IPS DF 6.9 (cell line): ENCODE measurements around the gene PCYT1A.

Source experiments
- DNase-seq: peaks from one replicate; pipeline ENCODE4 v3.0.0-alpha.2; 2013; ENCODE audit warnings: low read depth, low spot score
- H3K27ac ChIP-seq: one replicate; pipeline ENCODE4 v1.5.1; 2013; ENCODE audit warnings: low read length, control low read depth
- H3K27me3 ChIP-seq: 2 replicates; pipeline ENCODE4 v1.6.1; 2013; ENCODE audit warnings: mild to moderate bottlenecking, low read length; ENCODE audit not compliant: control insufficient read depth, insufficient read depth
- H3K36me3 ChIP-seq: 2 replicates; pipeline ENCODE4 v1.6.1; 2013; ENCODE audit warnings: low read length; ENCODE audit not compliant: control insufficient read depth, insufficient read depth
- H3K4me1 ChIP-seq: 2 replicates; pipeline ENCODE4 v1.6.1; 2013; ENCODE audit warnings: low read length; ENCODE audit not compliant: control insufficient read depth, insufficient read depth
- H3K4me3 ChIP-seq: 2 replicates; pipeline ENCODE4 v1.5.1; 2013; ENCODE audit warnings: mild to moderate bottlenecking, low read length
- H3K9me3 ChIP-seq: 2 replicates; pipeline ENCODE4 v1.6.1; 2013; ENCODE audit warnings: low read length, inconsistent platforms; ENCODE audit not compliant: control insufficient read depth, insufficient read depth
- WGBS: extraction: QIAGEN DNeasy Blood & Tissue Kit; methylation state at CpG from one replicate; pipeline ENCODE4 v1.1.7; 2013; ENCODE audit warnings: mixed read lengths, missing lambda C conversion rate; ENCODE audit not compliant: insufficient read length, insufficient coverage; 5-methylcytosine and 5-hydroxymethylcytosine counted together

PCYT1A gene

DNA sequence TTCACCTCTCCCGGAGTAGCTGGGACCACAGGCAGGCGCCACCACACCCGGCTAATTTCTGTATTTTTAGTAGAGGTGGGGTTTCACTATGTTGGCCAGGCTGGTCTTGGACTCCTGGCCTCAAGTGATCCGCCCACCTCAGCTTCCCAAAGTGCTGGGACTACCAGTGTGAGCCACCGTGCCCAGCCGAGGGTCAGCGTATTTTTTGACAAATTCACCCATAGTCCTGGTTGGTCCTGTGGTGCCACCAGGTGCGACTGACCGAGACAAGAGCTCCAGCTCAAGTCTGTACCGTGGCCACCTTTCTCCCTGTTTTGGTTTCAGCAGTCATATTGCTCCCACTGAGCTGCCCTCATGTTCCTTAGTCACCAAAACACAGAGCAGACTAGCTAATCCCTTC is 62.4 kb downstream of the PCYT1A start:
- H3K4me3 ChIP-seq, result no peak overlapping the region

DNA sequence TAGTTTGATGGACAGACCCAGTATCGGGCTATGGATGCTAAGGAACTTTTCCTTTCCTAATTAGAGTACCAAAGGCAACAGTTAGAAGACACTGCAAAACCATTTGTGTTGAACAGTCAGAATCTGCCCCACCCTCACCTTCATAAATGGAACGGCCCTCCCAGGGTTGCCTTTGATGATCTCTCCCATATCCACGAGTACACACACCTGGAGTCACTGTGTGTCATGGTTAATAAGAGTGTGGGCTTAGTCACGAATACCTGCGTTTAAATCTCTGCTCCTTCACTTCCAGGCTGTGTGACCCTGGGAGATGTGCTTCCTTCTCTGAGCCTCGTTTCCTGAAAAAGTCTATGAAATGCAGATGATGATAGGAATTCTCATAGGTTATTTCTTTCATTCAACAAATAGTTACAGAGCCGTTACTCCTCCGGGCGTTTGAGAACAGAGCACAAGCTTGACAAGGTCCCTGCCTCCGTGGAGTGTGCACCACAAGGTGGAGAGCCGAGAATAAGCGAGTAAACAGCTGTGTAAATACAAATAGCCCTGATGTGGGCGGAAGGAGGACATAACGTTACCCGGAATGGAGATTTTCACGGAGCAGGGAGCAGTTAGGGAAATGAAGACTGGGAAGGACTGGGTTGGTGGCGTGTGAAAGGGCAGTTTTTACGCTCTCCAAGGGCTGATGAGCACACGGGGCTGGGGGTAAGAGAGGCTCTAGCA is 64.5 kb downstream of the PCYT1A start:
- WGBS, result no CpG with 5 or more reads among the region's 19 CpGs

More for the DNA sequence above, 62.4 kb downstream of the PCYT1A start:
- no peaks in the 10 kb centered on the region for H3K9me3 ChIP-seq
- no peaks in the 10 kb centered on the region for H3K27me3 ChIP-seq
- no peaks in the 10 kb centered on the region; the same call in 1 of the 2 replicates for H3K4me1 ChIP-seq
- H3K27ac ChIP-seq, result no peak overlapping the region
- DNase-seq, result no peak
- no CpG with 5 or more reads among the region's 10 CpGs for WGBS
- no peaks in the 10 kb centered on the region for H3K36me3 ChIP-seq

DNA sequence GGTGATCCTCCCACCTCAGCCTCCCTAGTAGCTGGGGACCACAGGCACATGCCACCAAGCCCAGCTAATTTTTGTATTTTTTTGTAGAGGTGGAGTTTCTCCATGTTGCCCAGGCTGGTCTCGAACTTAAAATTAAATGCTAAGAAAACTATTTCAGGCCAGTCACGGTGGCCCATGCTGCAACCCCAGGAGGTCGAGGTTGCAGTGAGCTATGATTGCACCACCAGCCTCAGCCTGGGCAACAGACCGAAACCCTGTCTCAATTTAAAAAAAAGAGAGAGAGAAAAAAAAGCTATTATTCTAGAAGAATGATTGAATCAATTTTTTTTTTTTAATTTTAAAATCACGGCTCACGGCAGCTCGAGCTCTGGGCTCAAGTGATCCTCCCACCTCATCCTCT is 66.5 kb downstream of the PCYT1A start:
- Histone ChIP-seq H3K4me1 (peaks cover 3% of the 10 kb centered on the region), H3K27ac (no peak overlapping the region), H3K36me3 (no peaks in the 10 kb centered on the region), H3K27me3 (no peaks in the 10 kb centered on the region), H3K4me3 (no peak overlapping the region), H3K9me3 (no peaks in the 10 kb centered on the region)
- DNase-seq, result no peak
- WGBS, result no CpG with 5 or more reads among the region's 7 CpGs

More for the DNA sequence above, 64.5 kb downstream of the PCYT1A start:
- no peaks in the 10 kb centered on the region for H3K9me3 ChIP-seq
- no peak overlapping the region for H3K27ac ChIP-seq
- no peak overlapping the region for H3K4me3 ChIP-seq
- peaks cover 1% of the 10 kb centered on the region; the same call in 1 of the 2 replicates for H3K4me1 ChIP-seq
- H3K36me3 ChIP-seq, result no peaks in the 10 kb centered on the region
- H3K27me3 ChIP-seq, result no peaks in the 10 kb centered on the region
- DNase-seq, result no peak

DNA sequence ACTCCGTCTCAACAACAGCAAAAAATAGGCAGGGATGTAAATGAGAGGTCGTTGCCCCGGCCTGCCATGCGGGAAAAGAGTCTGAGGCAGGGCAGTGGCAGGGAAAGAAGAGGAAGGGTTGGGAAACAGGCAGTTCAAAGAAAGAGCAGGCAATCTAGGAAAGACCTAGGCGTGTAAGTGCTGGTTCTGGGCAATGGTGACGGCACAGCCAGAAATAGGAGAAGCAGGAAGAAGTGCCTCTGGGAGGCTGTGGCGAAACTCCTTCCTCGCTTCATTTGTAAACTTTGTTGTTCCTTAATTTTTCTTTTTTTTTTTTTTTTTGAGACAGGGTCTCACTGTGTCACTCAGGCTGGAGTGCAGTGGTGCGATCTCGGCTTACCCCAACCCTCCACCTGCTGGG is 66.9 kb downstream of the PCYT1A start:
- Histone ChIP-seq H3K4me3 (no peak overlapping the region), H3K4me1 (peaks cover 4% of the 10 kb centered on the region), H3K9me3 (no peaks in the 10 kb centered on the region), H3K27ac (no peak overlapping the region), H3K27me3 (no peaks in the 10 kb centered on the region), H3K36me3 (no peaks in the 10 kb centered on the region)
- WGBS, result no CpG with 5 or more reads among the region's 10 CpGs
- DNase-seq, result no peak

DNA sequence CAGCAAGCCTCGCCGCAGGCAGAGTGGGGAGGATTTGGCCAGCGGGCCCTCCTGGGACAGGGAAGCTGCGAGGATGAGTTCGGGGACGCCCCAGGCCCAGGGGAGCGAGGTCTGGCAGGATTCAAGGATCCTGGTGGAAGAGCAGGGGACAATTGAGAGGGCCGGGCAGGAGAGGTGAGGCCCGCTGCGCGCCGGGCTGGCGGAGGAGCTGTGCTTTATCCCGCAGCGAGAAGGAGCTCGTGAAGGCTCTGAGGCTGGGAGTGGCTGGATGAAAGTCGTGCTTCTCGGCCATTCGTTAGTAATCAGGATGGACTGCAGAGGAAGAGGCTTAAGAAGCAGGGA is 67.6 kb downstream of the PCYT1A start:
- peaks cover 4% of the 10 kb centered on the region for H3K4me1 ChIP-seq
- no peaks in the 10 kb centered on the region for H3K27me3 ChIP-seq
- H3K4me3 ChIP-seq, result no peak overlapping the region
- no CpG with 5 or more reads among the region's 19 CpGs for WGBS
- H3K27ac ChIP-seq, result no peak overlapping the region
- no peaks in the 10 kb centered on the region for H3K9me3 ChIP-seq
- no peak for DNase-seq
- no peaks in the 10 kb centered on the region for H3K36me3 ChIP-seq

DNA sequence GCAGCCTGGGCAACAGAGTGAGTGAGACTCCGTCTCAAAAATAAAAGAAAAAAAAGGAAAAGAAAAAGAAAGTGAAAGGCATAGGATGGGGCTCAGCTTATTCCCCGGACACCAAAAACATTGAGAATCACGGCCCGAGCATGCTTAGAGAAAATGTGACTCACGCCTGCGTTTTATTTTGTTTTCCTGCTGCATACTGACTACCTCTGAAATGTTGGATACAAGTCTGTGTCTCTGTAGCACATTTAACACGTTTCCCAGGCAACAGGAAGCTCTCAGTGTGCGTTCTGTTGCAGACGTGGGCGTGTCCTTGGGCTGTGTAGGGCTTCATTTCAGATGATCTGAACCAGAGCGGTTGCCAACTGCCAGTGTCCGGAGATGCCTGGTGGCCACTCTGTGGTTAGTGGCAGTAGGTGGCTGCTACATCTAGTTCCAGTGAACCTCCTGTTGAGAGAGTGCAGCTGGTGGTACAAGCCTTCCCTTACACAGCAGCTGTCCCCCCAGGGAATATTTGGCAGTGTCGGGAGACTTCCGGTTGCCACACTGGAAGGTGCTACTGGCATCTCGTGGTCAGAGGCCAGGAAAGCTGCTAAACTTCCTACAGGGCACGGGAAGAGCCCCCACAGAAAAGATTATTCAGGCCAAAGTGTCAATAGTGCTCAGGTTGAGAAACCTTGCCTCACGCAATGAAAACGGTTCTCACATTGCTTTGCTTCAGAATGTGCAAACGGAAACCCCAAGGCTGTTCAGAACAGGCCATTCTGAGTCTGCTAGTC is 68.1 kb downstream of the PCYT1A start:
- no CpG with 5 or more reads among the region's 19 CpGs for WGBS
- Histone ChIP-seq H3K9me3 (no peaks in the 10 kb centered on the region), H3K36me3 (no peaks in the 10 kb centered on the region), H3K27me3 (no peaks in the 10 kb centered on the region), H3K4me3 (no peak overlapping the region), H3K4me1 (peaks cover 4% of the 10 kb centered on the region), H3K27ac (no peak overlapping the region)
- DNase-seq, result no peak

DNA sequence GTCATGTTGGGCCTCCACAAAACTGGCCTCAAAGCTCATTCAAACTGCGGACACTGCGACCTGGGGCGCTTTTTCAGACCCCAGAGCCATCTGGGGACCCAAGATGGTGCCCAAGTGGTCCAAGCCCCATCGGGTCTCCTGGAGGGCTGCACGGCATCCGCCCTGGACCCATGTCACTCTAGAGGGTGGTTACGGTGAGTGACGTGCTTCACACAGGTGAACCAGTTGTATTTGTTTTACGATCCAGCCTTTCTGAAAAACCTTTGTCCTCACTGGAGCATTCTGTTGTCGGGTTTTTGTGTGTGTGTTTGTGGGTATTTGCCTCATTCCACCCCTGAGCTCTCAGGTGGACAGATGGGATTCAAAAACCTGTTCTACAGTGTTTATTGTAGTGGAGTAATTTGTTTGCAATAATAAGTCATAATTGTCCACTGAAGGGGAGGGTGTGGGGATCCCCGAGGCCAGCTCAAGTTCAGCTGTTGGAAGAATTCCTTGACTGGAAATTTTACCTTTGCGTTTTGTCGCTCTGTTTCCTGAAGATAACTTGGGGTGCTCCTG is 69.3 kb downstream of the PCYT1A start:
- H3K4me1 ChIP-seq, result peaks cover 4% of the 10 kb centered on the region; the same call in 1 of the 2 replicates
- WGBS, result no CpG with 5 or more reads among the region's 13 CpGs
- H3K27ac ChIP-seq, result no peak overlapping the region
- no peaks in the 10 kb centered on the region for H3K27me3 ChIP-seq
- no peaks in the 10 kb centered on the region for H3K36me3 ChIP-seq
- no peak for DNase-seq
- no peak overlapping the region for H3K4me3 ChIP-seq
- no peaks in the 10 kb centered on the region for H3K9me3 ChIP-seq

DNA sequence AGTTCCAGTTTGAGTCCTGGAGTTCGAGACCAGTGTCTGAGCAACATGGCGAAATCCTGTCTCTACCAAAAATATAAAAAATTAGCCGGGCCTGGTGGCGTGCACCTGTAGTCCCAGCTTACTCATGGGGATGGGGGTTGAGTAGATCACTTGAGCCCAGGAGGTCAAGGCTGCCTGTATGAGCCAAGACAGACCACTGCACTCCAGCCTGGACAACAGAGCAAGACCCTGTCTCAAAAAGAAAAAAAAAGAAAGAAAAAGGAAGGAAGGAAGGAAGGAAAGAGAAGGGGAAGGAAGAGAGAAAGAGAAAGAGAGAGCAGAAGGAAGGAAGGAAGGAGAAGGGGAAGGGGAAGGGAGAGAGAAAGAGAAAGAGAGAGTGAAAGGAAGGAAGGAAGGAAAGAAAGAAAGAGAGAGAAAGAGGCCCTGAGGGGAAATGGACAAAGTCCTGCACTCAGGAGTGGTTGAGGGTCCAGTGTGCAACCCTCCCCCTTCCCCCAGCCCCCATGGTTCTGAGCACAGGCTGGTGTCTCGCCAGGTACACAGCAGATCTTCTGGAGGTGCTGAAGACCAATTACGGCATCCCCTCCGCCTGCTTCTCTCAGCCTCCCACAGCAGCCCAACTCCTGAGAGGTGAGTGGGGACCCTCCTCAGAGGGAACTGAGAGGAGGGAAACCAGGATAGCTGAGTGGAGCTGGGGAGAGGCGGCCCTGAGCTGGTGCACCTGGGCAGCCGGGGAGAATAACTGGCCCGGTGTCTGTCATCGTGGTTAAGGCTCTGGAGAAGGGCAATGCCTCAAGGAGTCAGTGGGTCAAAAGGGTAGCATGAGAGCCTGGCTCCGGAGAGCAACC is 70.0 kb downstream of the PCYT1A start:
- Histone ChIP-seq H3K36me3 (no peaks in the 10 kb centered on the region), H3K9me3 (no peaks in the 10 kb centered on the region), H3K4me1 (peaks cover 4% of the 10 kb centered on the region; the same call in 1 of the 2 replicates), H3K4me3 (no peak overlapping the region), H3K27me3 (no peaks in the 10 kb centered on the region), H3K27ac (no peak overlapping the region)
- no CpG with 5 or more reads among the region's 12 CpGs for WGBS
- DNase-seq, result no peak

DNA sequence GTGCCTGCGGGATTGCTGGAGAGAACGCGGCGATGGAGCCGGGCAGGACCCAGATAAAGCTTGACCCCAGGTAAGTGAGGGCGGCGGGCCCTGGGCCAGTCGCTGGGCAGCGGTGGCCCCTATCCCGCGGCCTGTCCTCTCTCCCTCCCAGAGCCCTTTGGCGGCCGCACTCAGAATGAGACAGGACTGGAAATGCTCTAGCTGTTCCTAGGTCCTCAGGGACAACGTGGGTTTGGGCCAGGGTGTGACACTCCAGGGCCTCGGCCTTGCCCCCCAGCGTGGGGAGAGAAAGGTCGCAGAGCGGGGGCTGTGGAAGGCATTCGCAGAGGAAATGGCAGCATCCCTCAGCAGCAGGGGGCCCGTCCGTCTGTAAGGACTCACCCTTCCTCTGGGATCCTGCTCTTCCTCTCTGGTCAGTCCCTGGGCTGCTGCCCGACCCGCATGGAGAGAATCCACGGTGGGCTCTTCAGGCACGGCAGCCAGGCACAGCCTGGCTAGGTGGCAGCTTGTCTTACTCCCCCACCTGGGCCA is 70.8 kb downstream of the PCYT1A start:
- no peak for DNase-seq
- Histone ChIP-seq H3K4me1 (peaks cover 4% of the 10 kb centered on the region; the same call in 1 of the 2 replicates), H3K27ac (no peak overlapping the region), H3K4me3 (peak overlapping the region; percentile 45; the same call in 1 of the 2 replicates), H3K36me3 (no peaks in the 10 kb centered on the region), H3K27me3 (no peaks in the 10 kb centered on the region), H3K9me3 (no peaks in the 10 kb centered on the region)
- WGBS, result no CpG with 5 or more reads among the region's 25 CpGs

DNA sequence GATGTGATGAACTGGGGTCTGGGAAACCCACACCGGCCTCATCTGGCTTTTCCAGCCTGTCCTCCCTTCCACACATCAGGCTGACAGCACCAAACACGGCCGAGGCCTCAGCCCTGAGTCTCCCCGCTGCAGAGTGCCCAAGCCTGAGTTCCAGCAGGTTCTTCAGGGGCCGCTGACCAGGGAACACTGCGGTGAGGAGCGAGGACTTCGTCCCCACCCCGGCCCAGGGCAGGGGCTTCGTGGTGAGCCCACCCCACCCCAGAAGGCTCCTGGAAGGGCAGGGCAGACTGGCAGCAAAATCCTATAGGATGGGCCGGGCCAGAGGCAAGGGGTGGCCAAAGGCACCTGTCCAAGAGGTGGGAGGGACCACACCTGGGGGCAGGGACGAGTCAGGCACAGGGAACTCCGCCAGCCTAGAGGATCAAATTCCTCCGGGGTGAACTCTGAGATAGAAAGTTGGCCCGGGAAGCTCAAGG is 71.4 kb downstream of the PCYT1A start, which contains the start of gene SLC51A:
TSS of gene SLC51A (plus strand) at position 446 of the 476 bp plus-strand sequence. CDS start 179 bp downstream, outside the sequence.
- no peak within 1 kb of the TSS for H3K27ac ChIP-seq
- no peaks in the 10 kb centered on the region for H3K36me3 ChIP-seq
- peak within 1 kb of the TSS; percentile 45; the same call in 1 of the 2 replicates for H3K4me3 ChIP-seq
- DNase-seq, result no peak
- H3K4me1 ChIP-seq, result peaks cover 6% of the 10 kb centered on the region
- no peaks in the 10 kb centered on the region for H3K27me3 ChIP-seq
- no CpG with 5 or more reads among the region's 15 CpGs for WGBS
- no peaks in the 10 kb centered on the region for H3K9me3 ChIP-seq
